Hematopoietic multipotent progenitor cell treated with erythropoietin and hydrocortisone succinate and interleukin-3 and kit ligand, for 17 days (in vitro differentiated cells): Measurements from ENCODE around the gene ADAM33.

Source experiments
- DNase-seq: peaks from one replicate; pipeline ENCODE4 v3.0.0-alpha.2; 2015; ENCODE audit warnings: low spot score

ADAM33 gene

GRCh38 chr20:3686867-3687321, 5.1 kb upstream of the ADAM33 start:
- DNase-seq = no peak

GRCh38 chr20:3686421-3686820, 4.6 kb upstream of the ADAM33 start:
- no peak for DNase-seq

- DNase-seq = no peak
Observed at GRCh38 chr20:3685341-3685740, 3.5 kb upstream of the ADAM33 start.

- DNase-seq = no peak
Observed at GRCh38 chr20:3681352-3681930, 369 bp downstream of the ADAM33 start.

GRCh38 chr20:3680701-3681351, 984 bp downstream of the ADAM33 start:
- no peak for DNase-seq

- DNase-seq = no peak
Observed at GRCh38 chr20:3679749-3680700, 1.8 kb downstream of the ADAM33 start.

GRCh38 chr20:3678856-3679720, 2.7 kb downstream of the ADAM33 start:
- no peak for DNase-seq

- no peak for DNase-seq
Observed at GRCh38 chr20:3678198-3678597, 3.6 kb downstream of the ADAM33 start.

- no peak for DNase-seq
Observed at GRCh38 chr20:3677733-3678132, 4.1 kb downstream of the ADAM33 start.

- no peak for DNase-seq
Observed at GRCh38 chr20:3674995-3675900, 6.6 kb downstream of the ADAM33 start.

- no peak for DNase-seq
Observed at GRCh38 chr20:3674447-3674846, 7.4 kb downstream of the ADAM33 start.

- no peak for DNase-seq
Observed at GRCh38 chr20:3673221-3674070, 8.4 kb downstream of the ADAM33 start.

GRCh38 chr20:3672547-3673171, 9.2 kb downstream of the ADAM33 start:
- no peak for DNase-seq

- DNase-seq = no peak
Observed at GRCh38 chr20:3671986-3672546, 9.7 kb downstream of the ADAM33 start.

GRCh38 chr20:3670945-3671344, 10.9 kb downstream of the ADAM33 start:
- DNase-seq = no peak

- DNase-seq = no peak
Observed at GRCh38 chr20:3670511-3670910, 11.3 kb downstream of the ADAM33 start.

- DNase-seq = no peak
Observed at GRCh38 chr20:3669710-3670367, 12.0 kb downstream of the ADAM33 start.

- no peak for DNase-seq
Observed at GRCh38 chr20:3667434-3668037, 14.3 kb downstream of the ADAM33 start.
